Hematopoietic multipotent progenitor cell treated with erythropoietin and hydrocortisone succinate and interleukin-3 and kit ligand, for 4 days (in vitro differentiated cells): ENCODE data around the gene SCAF11.

Source experiments
- DNase-seq: peaks from one replicate; pipeline ENCODE4 v3.0.0-alpha.2; 2015

SCAF11 gene

DNA sequence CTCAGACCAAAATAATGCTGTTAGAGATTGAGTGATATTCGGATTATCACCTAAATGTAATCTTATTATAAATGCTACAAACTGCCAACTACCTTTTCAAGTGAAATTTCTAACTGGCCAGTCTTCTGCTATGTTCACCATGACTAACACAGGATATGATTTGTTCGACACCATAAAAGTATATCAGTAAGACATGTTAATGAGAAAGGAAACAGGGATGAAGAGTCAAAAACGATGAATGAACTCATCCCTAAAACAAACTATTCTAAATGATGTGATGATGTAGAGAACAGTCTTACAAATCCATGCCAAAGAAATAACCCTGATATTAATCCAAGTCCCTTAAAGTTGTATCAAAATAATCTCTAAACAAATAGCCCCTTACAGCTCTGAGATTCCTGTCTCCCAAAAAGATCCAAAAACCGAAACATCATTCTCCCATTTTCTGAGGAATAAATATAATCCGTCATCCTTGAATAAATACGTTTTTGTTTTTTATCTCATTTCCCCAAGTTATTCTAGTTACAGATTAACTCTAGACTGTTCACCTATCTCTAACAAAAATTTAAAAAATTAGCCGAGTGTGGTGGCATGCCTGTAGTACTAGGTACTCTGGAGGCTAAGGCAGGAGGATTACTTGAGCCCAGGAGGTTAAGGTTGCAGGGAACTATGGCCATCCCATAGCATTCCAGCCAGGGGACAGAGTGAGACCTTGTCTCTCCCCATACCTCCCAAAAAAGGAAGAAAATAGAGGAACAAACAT is 9.1 kb downstream of the SCAF11 start:
- DNase-seq: no peak

GRCh38 chr12:45980540-45980939 is 9.8 kb downstream of the SCAF11 start:
- DNase-seq: no peak

DNA sequence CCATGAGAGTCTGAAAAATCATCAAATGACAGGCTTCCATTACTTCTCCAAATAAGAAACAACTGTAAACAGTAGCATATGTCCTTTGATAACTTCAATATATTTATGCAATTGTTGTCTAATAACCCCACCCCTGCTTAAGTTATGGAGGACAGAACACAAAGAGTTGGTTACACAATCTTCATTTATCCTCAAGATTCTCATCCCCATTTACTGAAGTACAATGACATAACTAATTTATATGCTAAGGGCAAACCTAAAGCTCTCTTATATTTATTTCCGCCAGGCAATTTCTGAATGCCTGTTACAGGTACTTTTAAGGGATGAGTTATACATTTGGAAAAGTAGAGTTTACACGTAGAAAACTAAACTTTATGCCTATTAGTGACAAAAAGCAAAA is 12.3 kb downstream of the SCAF11 start:
- no peak for DNase-seq

GRCh38 chr12:45977620-45978019 is 12.8 kb downstream of the SCAF11 start:
- DNase-seq: peak; percentile 30

DNA sequence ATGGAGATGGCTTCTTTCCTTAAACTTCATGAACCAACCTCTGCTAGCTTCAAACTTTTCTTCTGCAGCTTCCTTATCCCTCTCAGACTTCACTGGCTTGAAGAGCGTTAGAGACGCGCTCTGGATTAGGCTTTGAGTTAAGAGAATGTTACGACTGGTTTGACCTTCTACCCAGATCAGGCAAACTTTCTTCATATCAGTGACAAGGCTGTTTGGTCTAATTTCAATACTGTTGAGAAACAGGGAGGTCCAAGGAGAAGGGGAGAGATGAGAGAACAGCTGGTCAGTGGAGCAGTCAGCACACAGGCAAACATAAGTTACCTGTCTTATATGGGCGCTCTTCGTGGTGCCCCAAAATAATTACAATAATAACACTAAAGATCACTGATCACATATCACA is 14.9 kb downstream of the SCAF11 start:
- DNase-seq: no peak

- DNase-seq: no peak
These were observed 15.5 kb downstream of the SCAF11 start for GRCh38 chr12:45974883-45975282.

DNA sequence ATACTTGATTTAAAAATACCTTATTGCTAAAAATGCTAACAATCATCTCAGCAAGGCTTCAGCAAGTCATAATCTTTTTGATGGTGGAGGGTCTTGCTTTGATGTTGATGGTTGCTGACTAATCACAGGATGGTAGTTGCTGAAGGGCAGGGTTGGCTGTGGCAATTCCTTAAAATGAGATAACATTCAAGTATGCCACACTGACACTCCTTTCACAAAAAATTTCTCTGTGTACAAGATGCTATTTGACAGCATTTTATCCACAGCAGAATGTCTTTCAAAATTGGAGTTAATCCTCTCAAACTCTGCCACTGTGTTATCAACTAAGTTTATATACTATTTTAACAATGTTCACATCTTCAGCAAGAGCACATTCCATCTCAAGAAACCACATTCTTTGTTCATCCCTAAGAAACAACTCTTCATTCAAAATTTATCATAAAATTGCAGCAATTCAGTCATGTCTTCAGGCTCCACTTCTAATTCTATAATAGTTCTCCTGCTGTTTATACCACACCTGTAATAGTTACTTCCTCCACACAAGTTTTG is 16.1 kb downstream of the SCAF11 start:
- peak; percentile 32 for DNase-seq

DNA sequence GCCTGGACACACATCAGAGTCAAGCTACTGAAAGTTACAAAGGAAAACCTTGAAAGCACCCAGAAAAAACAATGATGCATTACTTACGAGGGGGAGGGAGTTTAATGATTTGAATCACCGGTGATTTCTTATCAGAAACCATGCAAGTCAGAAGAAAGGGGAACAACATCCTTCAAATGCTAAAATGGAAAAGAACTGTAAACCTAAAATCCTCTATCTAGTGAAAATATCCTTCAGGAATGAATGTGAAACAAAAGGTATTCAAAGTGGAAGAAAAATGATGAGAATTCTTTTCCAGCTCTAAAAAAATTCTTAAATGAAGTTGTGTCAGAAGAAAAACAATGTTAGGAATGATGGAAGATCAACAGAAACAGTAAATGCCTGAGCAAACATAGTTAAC is 16.8 kb downstream of the SCAF11 start:
- DNase-seq: peak; percentile 43

DNA sequence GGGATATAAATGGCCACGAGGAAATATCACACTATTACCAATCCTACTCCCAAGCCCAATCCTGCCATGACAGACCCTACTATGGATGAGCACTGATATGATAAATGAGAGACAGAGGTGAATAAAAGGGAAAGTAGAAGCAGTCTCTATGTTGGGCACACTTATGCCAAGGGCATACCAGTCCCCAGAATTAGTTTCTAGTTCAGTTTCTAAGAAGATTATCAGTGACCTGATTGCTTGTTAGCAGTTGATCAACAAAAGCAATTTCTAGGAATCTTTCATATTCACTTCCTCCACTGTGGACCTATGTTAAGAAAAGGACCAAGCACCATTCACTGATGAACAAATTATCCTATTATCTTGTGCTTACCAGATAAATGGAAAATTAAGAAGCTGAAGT is 20.0 kb downstream of the SCAF11 start:
- no peak for DNase-seq

- DNase-seq: no peak
These were observed 21.3 kb downstream of the SCAF11 start for GRCh38 chr12:45969084-45969483.

DNA sequence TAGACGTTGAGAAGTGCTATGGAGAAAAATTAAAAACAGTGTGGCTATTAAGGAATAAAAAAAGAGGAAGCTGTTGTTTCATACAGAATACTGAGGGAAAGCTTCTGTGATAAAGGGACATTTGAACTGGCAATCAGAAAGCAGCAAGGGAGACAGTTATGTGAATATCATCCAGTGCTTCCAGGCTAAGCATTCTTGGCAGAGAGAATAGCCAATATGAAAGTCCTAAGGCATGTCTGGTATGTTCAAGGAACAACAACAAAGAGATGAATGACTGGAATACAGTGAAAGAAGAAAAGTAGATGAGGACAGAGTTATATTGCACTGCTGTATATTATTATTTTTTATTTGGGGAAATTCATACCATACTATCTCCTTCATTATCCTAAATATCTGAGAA is 23.9 kb downstream of the SCAF11 start:
- peak; percentile 44 for DNase-seq

GRCh38 chr12:45962553-45963325 is 27.6 kb downstream of the SCAF11 start:
- DNase-seq: no peak

- DNase-seq: no peak
These were observed 30.6 kb downstream of the SCAF11 start for GRCh38 chr12:45959728-45960127.

- DNase-seq: no peak
These were observed 31.3 kb downstream of the SCAF11 start for GRCh38 chr12:45959025-45959424.

GRCh38 chr12:45948546-45948945 is 41.8 kb downstream of the SCAF11 start:
- DNase-seq: no peak

- DNase-seq: no peak
These were observed 43.9 kb downstream of the SCAF11 start for GRCh38 chr12:45946435-45946834.

DNA sequence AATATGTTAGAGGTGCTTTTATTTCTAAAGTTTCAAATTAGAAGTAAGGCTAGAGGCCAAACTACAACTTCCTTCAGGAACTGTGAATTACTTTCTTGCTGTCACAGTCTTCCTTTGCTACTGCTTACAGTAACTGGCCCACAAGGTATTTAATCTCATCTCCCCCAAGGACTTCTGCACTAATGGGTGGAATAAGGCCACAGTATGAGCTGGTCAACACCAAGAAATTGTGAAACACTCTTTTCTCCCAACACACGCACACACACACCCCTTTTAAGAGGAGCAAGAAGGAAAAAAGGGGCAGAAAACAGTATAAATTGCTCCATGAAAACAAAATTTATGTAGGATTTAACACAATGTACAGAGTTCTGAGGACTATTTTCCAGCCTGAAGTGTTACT is 45.6 kb downstream of the SCAF11 start:
- no peak for DNase-seq

DNA sequence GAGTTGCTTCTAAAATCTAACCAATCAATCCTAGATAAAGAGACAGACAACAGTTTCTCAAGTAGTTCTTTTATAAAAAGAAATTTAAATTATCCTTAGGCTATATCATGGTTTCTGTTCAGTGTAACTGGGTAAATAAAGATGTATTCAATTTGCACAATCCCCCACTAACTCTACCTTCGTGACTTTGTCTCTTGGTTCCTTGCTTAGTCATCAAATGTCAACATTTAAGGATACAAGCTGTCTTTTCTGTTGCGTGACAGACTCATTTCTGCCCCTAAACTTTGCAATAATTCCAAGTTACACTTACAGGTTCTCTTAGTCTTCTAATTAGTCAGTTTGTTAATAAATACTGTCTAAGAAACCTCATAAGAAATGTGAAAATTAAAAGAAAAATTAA is 50.6 kb downstream of the SCAF11 start:
- DNase-seq: no peak

GRCh38 chr12:45938566-45938965 is 51.8 kb downstream of the SCAF11 start:
- no peak for DNase-seq

- DNase-seq: no peak
These were observed 55.4 kb downstream of the SCAF11 start for GRCh38 chr12:45934956-45935355.

- no peak for DNase-seq
These were observed 56.9 kb downstream of the SCAF11 start for GRCh38 chr12:45933504-45933903.

DNA sequence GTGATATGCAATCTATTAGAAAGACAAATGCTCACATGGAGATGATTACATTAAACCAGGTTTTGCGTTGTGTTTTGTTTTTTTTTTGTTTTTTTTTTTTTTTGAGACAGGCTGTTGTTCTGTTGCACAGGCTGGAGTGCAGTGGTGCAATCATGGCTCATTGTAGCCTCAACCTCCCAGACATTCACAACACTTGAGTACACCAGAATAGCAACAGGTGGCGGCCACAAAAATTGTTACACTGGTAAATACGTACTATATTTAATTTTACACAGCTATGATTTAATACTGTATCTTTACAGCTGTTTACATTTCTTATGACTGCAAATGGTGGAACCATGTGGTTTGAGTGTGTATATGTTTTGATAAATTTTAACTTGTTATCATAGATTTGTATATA is 60.0 kb downstream of the SCAF11 start:
- no peak for DNase-seq

DNA sequence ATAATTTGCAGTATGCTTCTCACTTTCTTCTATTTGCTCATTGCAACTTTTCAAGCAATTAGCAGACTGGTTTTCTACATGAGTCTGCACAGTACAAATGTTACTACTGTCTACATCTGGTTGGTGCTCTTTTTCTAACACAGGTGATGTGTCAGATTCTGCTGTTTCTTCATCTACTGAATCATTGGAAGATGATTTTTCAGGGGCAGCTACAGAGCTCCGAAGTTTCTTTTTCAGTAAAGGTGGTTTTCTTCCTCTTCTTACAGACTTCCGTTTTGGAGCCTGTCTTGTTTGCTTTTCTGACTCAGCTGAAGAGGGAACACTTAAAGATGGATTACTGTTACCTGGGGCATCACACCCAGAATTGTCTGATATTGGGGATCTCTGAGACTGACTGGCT is 62.1 kb downstream of the SCAF11 start:
- DNase-seq: no peak

GRCh38 chr12:45918818-45919217 is 71.6 kb downstream of the SCAF11 start:
- DNase-seq: no peak
